MV-4-11 (cell line): ENCODE data around the gene CLPTM1L.

Experiments used
- DNase-seq: peaks from one replicate; lab custom pipeline; 2025; lab: John Stamatoyannopoulos, UW

Gene CLPTM1L

GRCh38 chr5:1315018-1315708, 29.7 kb downstream of the CLPTM1L start:
- no peak for DNase-seq

- DNase-seq: no peak
These were observed 30.3 kb downstream of the CLPTM1L start for GRCh38 chr5:1314564-1314982.

- peak; percentile 99 for DNase-seq
These were observed 31.7 kb downstream of the CLPTM1L start for GRCh38 chr5:1312993-1313833.

GRCh38 chr5:1312206-1312605, 32.7 kb downstream of the CLPTM1L start:
- DNase-seq: no peak

- no peak for DNase-seq
These were observed 33.4 kb downstream of the CLPTM1L start for GRCh38 chr5:1311439-1312055.

GRCh38 chr5:1310118-1310517, 34.8 kb downstream of the CLPTM1L start:
- no peak for DNase-seq

GRCh38 chr5:1304033-1304432, 40.9 kb downstream of the CLPTM1L start:
- DNase-seq: peak; percentile 83

GRCh38 chr5:1302258-1302657, 42.6 kb downstream of the CLPTM1L start:
- DNase-seq: no peak

- DNase-seq: no peak
These were observed 44.3 kb downstream of the CLPTM1L start for GRCh38 chr5:1300581-1301083.

GRCh38 chr5:1299961-1300360, 44.9 kb downstream of the CLPTM1L start:
- DNase-seq: no peak

GRCh38 chr5:1299511-1299850, 45.4 kb downstream of the CLPTM1L start:
- no peak for DNase-seq

- no peak for DNase-seq
These were observed 46.0 kb downstream of the CLPTM1L start for GRCh38 chr5:1298723-1299510.

GRCh38 chr5:1298067-1298551, 46.8 kb downstream of the CLPTM1L start:
- DNase-seq: no peak

GRCh38 chr5:1297243-1297642, 47.7 kb downstream of the CLPTM1L start:
- DNase-seq: no peak

GRCh38 chr5:1295650-1296037, 49.3 kb downstream of the CLPTM1L start:
- no peak for DNase-seq

- no peak for DNase-seq
These were observed 49.9 kb downstream of the CLPTM1L start, which contains the start of gene TERT for GRCh38 chr5:1294835-1295649. Gene TERT (minus strand): TSS chr5:1295068. CDS start chr5:1294989, 79 bp downstream.

- no peak for DNase-seq
These were observed 50.6 kb downstream of the CLPTM1L start for GRCh38 chr5:1294206-1294834.

GRCh38 chr5:1293416-1294205, 51.3 kb downstream of the CLPTM1L start:
- no peak for DNase-seq

- no peak for DNase-seq
These were observed 52.0 kb downstream of the CLPTM1L start for GRCh38 chr5:1292846-1293415.
